Measurements from ENCODE around the gene BGN. TPM values are rescaled to one million over a fixed set of nuclear protein-coding genes. Genes with fewer than 3 reads are reported as not detected.

Gene BGN
- total RNA-seq, 1 experiment from 2014 or later, result 0.37 TPM

- POLR2A ChIA-PET, result no interaction called here
- no TSS peak for BruUV-seq (replicated peaks)
Observed at GRCh38 chrX:153516073-153516472, 21.3 kb downstream of the BGN start.

More at GRCh38 chrX:153516073-153516472, 21.3 kb downstream of the BGN start:
- H3K9me3 ChIP-seq (ENCODE audit: control insufficient read depth in 1 of 2, insufficient read depth in 1 of 2, low read depth in 1 of 2, low read length in 2 of 2), result no peaks in the 10 kb centered on the region
- TF ChIP-seq POLR2AphosphoS5 (IDR thresholded peaks at IDR 0.05; ENCODE audit: low read depth, low read length) (no peak), TCF7L2 (IDR thresholded peaks at IDR 0.05; ENCODE audit: borderline replicate concordance, extremely low read depth, insufficient read depth, insufficient read length) (no peak), MAX (IDR thresholded peaks at IDR 0.05) (no peak), FOSL1 (IDR thresholded peaks at IDR 0.05; ENCODE audit: low read depth) (no peak), CBX3 (IDR thresholded peaks at IDR 0.05; ENCODE audit: low read depth) (no peak), CTCF (IDR thresholded peaks at IDR 0.05 in 2 of 3, conservative IDR thresholded peaks at IDR 0.05 in 1 of 3; ENCODE audit: borderline replicate concordance in 1 of 3, insufficient read depth in 1 of 3, low read depth in 2 of 3, low read length in 2 of 3) (no peak), CEBPB (IDR thresholded peaks at IDR 0.05; ENCODE audit: low read depth) (no peak), ELF1 (IDR thresholded peaks at IDR 0.05; ENCODE audit: borderline replicate concordance, low read depth) (no peak)
- RAD21 ChIA-PET (ENCODE audit: low non-redundant PET in 1 of 2, low total read pairs in 2 of 2, uncharacterized antibody in 2 of 2, unreplicated experiment in 2 of 2), result no interaction called here
- no peaks in the 10 kb centered on the region for H3K27me3 ChIP-seq (ENCODE audit: insufficient read depth, low read length)
- DNase-seq (ENCODE audit: low read depth, low spot score) (no peak), ATAC-seq (no peak)
- no peaks in the 10 kb centered on the region for H3K9me2 ChIP-seq (ENCODE audit: insufficient read depth)
- no peaks in the 10 kb centered on the region for H3K4me1 ChIP-seq (ENCODE audit: control insufficient read depth in 1 of 2, insufficient read depth in 2 of 2, low read length in 2 of 2)
- no peaks in the 10 kb centered on the region for H3K36me3 ChIP-seq (ENCODE audit: control insufficient read depth in 1 of 2, insufficient read depth in 2 of 2, low read length in 2 of 2)
- no peak overlapping the region for H3K4me2 ChIP-seq (ENCODE audit: low read length)
- H3K79me2 ChIP-seq (ENCODE audit: insufficient read depth, low read length), result no peaks in the 10 kb centered on the region
- no peak overlapping the region for H3K27ac ChIP-seq (ENCODE audit: low read depth, low read length)
- intact Hi-C loops (cut with micrococcal nuclease), result no loop called here
- H2AFZ ChIP-seq (ENCODE audit: low read depth, low read length, poor library complexity, severe bottlenecking), result no peak overlapping the region
- H3K4me3 ChIP-seq (replicated peaks in 1 of 2; ENCODE audit: low read depth in 1 of 2, low read length in 2 of 2), result no peak overlapping the region
- CTCF ChIA-PET, result no interaction called here
- no peaks in the 10 kb centered on the region for H4K20me1 ChIP-seq (ENCODE audit: insufficient read depth)
- H3K9ac ChIP-seq (ENCODE audit: low read length), result no peak overlapping the region

Data from HCT116 (cell line).